WTC11 (cell line): ENCODE data around the gene CES3. TPM values are rescaled to one million over a fixed set of nuclear protein-coding genes. Genes with fewer than 3 reads are reported as not detected.

Experiments
- ATAC-seq: fragments of 200-7000 bp; cut with Tn5 transposase; 2 replicates; pipeline ENCODE4 v1.10.0; 2021; ENCODE audit warnings: mild to moderate bottlenecking, moderate library complexity
- CTCF ChIA-PET: fragments of 300-600 bp; sonication (Branson Sonifier 250); formaldehyde crosslinking; loops from one replicate; lab custom pipeline; 2021; ENCODE audit warnings: antibody characterized with exemption; lab: Charles Lee
- POLR2A ChIA-PET: fragments of 350-600 bp; sonication (Branson Sonifier 250); formaldehyde crosslinking; loops from one replicate; lab custom pipeline; 2021; ENCODE audit warnings: antibody characterized with exemption; lab: Charles Lee
- DNase-seq: peaks from one replicate; pipeline ENCODE4 v3.0.0; 2021; ENCODE audit warnings: low spot score
- H3K27ac Mint-ChIP-seq: 2 replicates; pipeline ENCODE4 v1.8.0; 2021; ENCODE audit warnings: mixed read lengths
- H3K27me3 Mint-ChIP-seq: 2 replicates; pipeline ENCODE4 v1.8.0; 2021; ENCODE audit warnings: low read depth, mild to moderate bottlenecking, moderate library complexity, mixed read lengths
- H3K36me3 Mint-ChIP-seq: 2 replicates; pipeline ENCODE4 v1.8.0; 2021; ENCODE audit warnings: mixed read lengths
- H3K4me1 Mint-ChIP-seq: 2 replicates; pipeline ENCODE4 v1.8.0; 2022; ENCODE audit warnings: mixed read lengths
- H3K4me3 Mint-ChIP-seq: 2 replicates; pipeline ENCODE4 v1.8.0; 2021; ENCODE audit warnings: mild to moderate bottlenecking, moderate library complexity, mixed read lengths
- H3K9me3 Mint-ChIP-seq: 2 replicates; pipeline ENCODE4 v1.8.0; 2021; ENCODE audit warnings: mixed read lengths
- ATF1 ChIP-seq: sonication (generic); formaldehyde crosslinking; IDR thresholded peaks from 2 replicates; pipeline ENCODE4 v1.8.1; 2023; ENCODE audit warnings: mild to moderate bottlenecking, moderate library complexity, missing genetic modification reagents
- ATF3 ChIP-seq: sonication (generic); formaldehyde crosslinking; conservative IDR thresholded peaks from 2 replicates; pipeline ENCODE4 v1.8.1; 2022; ENCODE audit warnings: mild to moderate bottlenecking, missing genetic modification reagents
- CREM ChIP-seq: sonication (generic); formaldehyde crosslinking; IDR thresholded peaks from 2 replicates; pipeline ENCODE4 v1.8.1; 2022; ENCODE audit warnings: mild to moderate bottlenecking, missing genetic modification reagents, moderate library complexity
- ESRRA ChIP-seq: sonication (generic); formaldehyde crosslinking; IDR thresholded peaks from 2 replicates; pipeline ENCODE4 v1.8.1; 2022; ENCODE audit warnings: mild to moderate bottlenecking, missing genetic modification reagents, borderline replicate concordance
- FOXK1 ChIP-seq: sonication (generic); formaldehyde crosslinking; IDR thresholded peaks from 2 replicates; pipeline ENCODE4 v1.8.0; 2022; ENCODE audit warnings: mild to moderate bottlenecking, moderate library complexity, missing genetic modification reagents
- GRHL2 ChIP-seq: fragments of 250-450 bp; sonication (Bioruptor Pico); IDR thresholded peaks from 2 replicates; pipeline ENCODE4 v1.8.0; 2022; ENCODE audit warnings: mild to moderate bottlenecking, moderate library complexity; ENCODE audit not compliant: insufficient replicate concordance, severe bottlenecking
- NFATC4 ChIP-seq: fragments of 250-450 bp; sonication (Bioruptor Pico); IDR thresholded peaks from 2 replicates; pipeline ENCODE4 v1.9.0; 2021; ENCODE audit warnings: mild to moderate bottlenecking
- NFYB ChIP-seq: sonication (generic); formaldehyde crosslinking; conservative IDR thresholded peaks from 2 replicates; pipeline ENCODE4 v1.8.0; 2022; ENCODE audit warnings: low read depth, missing genetic modification reagents
- OVOL2 ChIP-seq: fragments of 250-450 bp; sonication (Bioruptor Pico); IDR thresholded peaks from 2 replicates; pipeline ENCODE4 v1.9.0; 2021; ENCODE audit warnings: mild to moderate bottlenecking, borderline replicate concordance
- PRRX2 ChIP-seq: fragments of 250-450 bp; sonication (Bioruptor Pico); IDR thresholded peaks from 2 replicates; pipeline ENCODE4 v1.8.0; 2021; ENCODE audit warnings: mild to moderate bottlenecking
- RELA ChIP-seq: sonication (generic); formaldehyde crosslinking; IDR thresholded peaks from 2 replicates; pipeline ENCODE4 v1.8.1; 2022; ENCODE audit warnings: missing genetic modification reagents, mild to moderate bottlenecking, borderline replicate concordance
- SMAD3 ChIP-seq: sonication (generic); formaldehyde crosslinking; IDR thresholded peaks from 2 replicates; pipeline ENCODE4 v1.8.0; 2022; ENCODE audit warnings: missing genetic modification reagents, mild to moderate bottlenecking, borderline replicate concordance
- SOX15 ChIP-seq: fragments of 250-450 bp; sonication (Bioruptor Pico); IDR thresholded peaks from 2 replicates; pipeline ENCODE4 v1.9.0; 2021; ENCODE audit warnings: mild to moderate bottlenecking
- TCF7 ChIP-seq: sonication (generic); formaldehyde crosslinking; IDR thresholded peaks from 2 replicates; pipeline ENCODE4 v1.8.0; 2022; ENCODE audit warnings: mild to moderate bottlenecking, low read depth, missing genetic modification reagents, moderate library complexity
- TEAD1 ChIP-seq: sonication (generic); formaldehyde crosslinking; IDR thresholded peaks from 2 replicates; pipeline ENCODE4 v1.8.0; 2022; ENCODE audit warnings: mild to moderate bottlenecking, missing genetic modification reagents
- ZBTB21 ChIP-seq: sonication (generic); formaldehyde crosslinking; IDR thresholded peaks from 2 replicates; pipeline ENCODE4 v1.8.1; 2023; ENCODE audit warnings: mild to moderate bottlenecking, missing genetic modification reagents, borderline replicate concordance
- ZNF263 ChIP-seq: sonication (generic); formaldehyde crosslinking; IDR thresholded peaks from 2 replicates; pipeline ENCODE4 v1.8.1; 2022; ENCODE audit warnings: low read depth, mild to moderate bottlenecking, moderate library complexity, missing genetic modification reagents
- ZNF423 ChIP-seq: fragments of 250-450 bp; sonication (Bioruptor Pico); IDR thresholded peaks from 2 replicates; pipeline ENCODE4 v2.1.2; 2022; ENCODE audit warnings: mild to moderate bottlenecking, moderate library complexity
- ZNF671 ChIP-seq: fragments of 250-450 bp; sonication (Bioruptor Pico); IDR thresholded peaks from 2 replicates; pipeline ENCODE4 v1.8.0; 2021; ENCODE audit warnings: mild to moderate bottlenecking
- ZSCAN18 ChIP-seq: fragments of 250-450 bp; sonication (Bioruptor Pico); IDR thresholded peaks from 2 replicates; pipeline ENCODE4 v2.1.2; 2022; ENCODE audit warnings: mild to moderate bottlenecking, moderate library complexity
- total RNA-seq: library from RNA; stranded (reverse); gene quantifications from 3 replicates; pipeline ENCODE4 v1.2.3, GENCODE V29; 2021
- TF ChIP-seq, protein P1 (sequence below): sonication (generic); formaldehyde crosslinking; IDR thresholded peaks from 2 replicates; pipeline ENCODE4 v1.8.1; 2022; ENCODE audit warnings: low read depth, missing genetic modification reagents, borderline replicate concordance
- TF ChIP-seq, protein P2 (sequence below): sonication (generic); formaldehyde crosslinking; IDR thresholded peaks from 2 replicates; pipeline ENCODE4 v1.8.0; 2023; ENCODE audit warnings: missing genetic modification reagents, mild to moderate bottlenecking, borderline replicate concordance
- TF ChIP-seq, protein P3 (sequence below): sonication (generic); formaldehyde crosslinking; IDR thresholded peaks from 2 replicates; pipeline ENCODE4 v1.8.1; 2023; ENCODE audit warnings: mild to moderate bottlenecking, missing genetic modification reagents
- TF ChIP-seq, protein P4 (sequence below): fragments of 250-450 bp; sonication (Bioruptor Pico); conservative IDR thresholded peaks from 2 replicates; pipeline ENCODE4 v1.9.0; 2021; ENCODE audit warnings: mild to moderate bottlenecking

The CES3 gene
- total RNA-seq, 1 experiment from 2014 or later: 3.3 TPM

GRCh38 chr16:66946541-66946940 is 14.5 kb upstream of the CES3 start:
- ChIA-PET POLR2A (no interaction called here), CTCF (interaction anchor here (1.3 to 2.5 kb wide), 2 partner anchors 14 to 71 kb away, joined by 3 to 9 read pairs; partner anchors contain the start of gene CES3)
- Mint-ChIP-seq H3K36me3 (peaks cover 13% of the 10 kb centered on the region; the same call in 1 of the 2 replicates), H3K4me1 (peaks cover 12% of the 10 kb centered on the region), H3K27ac (no peak overlapping the region; the same call in 1 of the 2 replicates)
- no peak for ATAC-seq
- TF ChIP-seq ZNF423 (CRISPR knock-in tag) (no peak), SMAD3 (CRISPR knock-in tag) (no peak), NFATC4 (CRISPR knock-in tag) (no peak), TEAD1 (CRISPR knock-in tag) (no peak), PRRX2 (CRISPR knock-in tag) (no peak), ESRRA (no peak), NFYB (CRISPR knock-in tag) (no peak), RELA (CRISPR knock-in tag) (no peak), TCF7 (CRISPR knock-in tag) (no peak), CREM (CRISPR knock-in tag) (no peak), ATF3 (CRISPR knock-in tag) (no peak), ZNF263 (no peak), ZNF671 (CRISPR knock-in tag) (no peak)
- TF ChIP-seq, protein P1, sequence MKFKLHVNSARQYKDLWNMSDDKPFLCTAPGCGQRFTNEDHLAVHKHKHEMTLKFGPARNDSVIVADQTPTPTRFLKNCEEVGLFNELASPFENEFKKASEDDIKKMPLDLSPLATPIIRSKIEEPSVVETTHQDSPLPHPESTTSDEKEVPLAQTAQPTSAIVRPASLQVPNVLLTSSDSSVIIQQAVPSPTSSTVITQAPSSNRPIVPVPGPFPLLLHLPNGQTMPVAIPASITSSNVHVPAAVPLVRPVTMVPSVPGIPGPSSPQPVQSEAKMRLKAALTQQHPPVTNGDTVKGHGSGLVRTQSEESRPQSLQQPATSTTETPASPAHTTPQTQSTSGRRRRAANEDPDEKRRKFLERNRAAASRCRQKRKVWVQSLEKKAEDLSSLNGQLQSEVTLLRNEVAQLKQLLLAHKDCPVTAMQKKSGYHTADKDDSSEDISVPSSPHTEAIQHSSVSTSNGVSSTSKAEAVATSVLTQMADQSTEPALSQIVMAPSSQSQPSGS (CRISPR knock-in tag): no peak
- TF ChIP-seq, protein P2, sequence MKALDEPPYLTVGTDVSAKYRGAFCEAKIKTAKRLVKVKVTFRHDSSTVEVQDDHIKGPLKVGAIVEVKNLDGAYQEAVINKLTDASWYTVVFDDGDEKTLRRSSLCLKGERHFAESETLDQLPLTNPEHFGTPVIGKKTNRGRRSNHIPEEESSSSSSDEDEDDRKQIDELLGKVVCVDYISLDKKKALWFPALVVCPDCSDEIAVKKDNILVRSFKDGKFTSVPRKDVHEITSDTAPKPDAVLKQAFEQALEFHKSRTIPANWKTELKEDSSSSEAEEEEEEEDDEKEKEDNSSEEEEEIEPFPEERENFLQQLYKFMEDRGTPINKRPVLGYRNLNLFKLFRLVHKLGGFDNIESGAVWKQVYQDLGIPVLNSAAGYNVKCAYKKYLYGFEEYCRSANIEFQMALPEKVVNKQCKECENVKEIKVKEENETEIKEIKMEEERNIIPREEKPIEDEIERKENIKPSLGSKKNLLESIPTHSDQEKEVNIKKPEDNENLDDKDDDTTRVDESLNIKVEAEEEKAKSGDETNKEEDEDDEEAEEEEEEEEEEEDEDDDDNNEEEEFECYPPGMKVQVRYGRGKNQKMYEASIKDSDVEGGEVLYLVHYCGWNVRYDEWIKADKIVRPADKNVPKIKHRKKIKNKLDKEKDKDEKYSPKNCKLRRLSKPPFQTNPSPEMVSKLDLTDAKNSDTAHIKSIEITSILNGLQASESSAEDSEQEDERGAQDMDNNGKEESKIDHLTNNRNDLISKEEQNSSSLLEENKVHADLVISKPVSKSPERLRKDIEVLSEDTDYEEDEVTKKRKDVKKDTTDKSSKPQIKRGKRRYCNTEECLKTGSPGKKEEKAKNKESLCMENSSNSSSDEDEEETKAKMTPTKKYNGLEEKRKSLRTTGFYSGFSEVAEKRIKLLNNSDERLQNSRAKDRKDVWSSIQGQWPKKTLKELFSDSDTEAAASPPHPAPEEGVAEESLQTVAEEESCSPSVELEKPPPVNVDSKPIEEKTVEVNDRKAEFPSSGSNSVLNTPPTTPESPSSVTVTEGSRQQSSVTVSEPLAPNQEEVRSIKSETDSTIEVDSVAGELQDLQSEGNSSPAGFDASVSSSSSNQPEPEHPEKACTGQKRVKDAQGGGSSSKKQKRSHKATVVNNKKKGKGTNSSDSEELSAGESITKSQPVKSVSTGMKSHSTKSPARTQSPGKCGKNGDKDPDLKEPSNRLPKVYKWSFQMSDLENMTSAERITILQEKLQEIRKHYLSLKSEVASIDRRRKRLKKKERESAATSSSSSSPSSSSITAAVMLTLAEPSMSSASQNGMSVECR: no peak
- TF ChIP-seq, all 79 proteins: peak for 0
- peaks cover 49% of the 10 kb centered on the region for H3K27me3 Mint-ChIP-seq
- H3K4me3 Mint-ChIP-seq: no peak overlapping the region
- DNase-seq: no peak
- peaks cover 4% of the 10 kb centered on the region for H3K9me3 Mint-ChIP-seq

GRCh38 chr16:66946974-66947301 is 14.1 kb upstream of the CES3 start:
- CTCF ChIA-PET: interaction anchor here (0.7 to 2.5 kb wide), 5 partner anchors 14 to 239 kb away, joined by 3 to 9 read pairs (median 3); partner anchors contain the start of gene CES3
- POLR2A ChIA-PET: no interaction called here
- TF ChIP-seq, protein P3, sequence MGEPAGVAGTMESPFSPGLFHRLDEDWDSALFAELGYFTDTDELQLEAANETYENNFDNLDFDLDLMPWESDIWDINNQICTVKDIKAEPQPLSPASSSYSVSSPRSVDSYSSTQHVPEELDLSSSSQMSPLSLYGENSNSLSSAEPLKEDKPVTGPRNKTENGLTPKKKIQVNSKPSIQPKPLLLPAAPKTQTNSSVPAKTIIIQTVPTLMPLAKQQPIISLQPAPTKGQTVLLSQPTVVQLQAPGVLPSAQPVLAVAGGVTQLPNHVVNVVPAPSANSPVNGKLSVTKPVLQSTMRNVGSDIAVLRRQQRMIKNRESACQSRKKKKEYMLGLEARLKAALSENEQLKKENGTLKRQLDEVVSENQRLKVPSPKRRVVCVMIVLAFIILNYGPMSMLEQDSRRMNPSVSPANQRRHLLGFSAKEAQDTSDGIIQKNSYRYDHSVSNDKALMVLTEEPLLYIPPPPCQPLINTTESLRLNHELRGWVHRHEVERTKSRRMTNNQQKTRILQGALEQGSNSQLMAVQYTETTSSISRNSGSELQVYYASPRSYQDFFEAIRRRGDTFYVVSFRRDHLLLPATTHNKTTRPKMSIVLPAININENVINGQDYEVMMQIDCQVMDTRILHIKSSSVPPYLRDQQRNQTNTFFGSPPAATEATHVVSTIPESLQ (CRISPR knock-in tag): no peak
- no peak for TF ChIP-seq ESRRA
- TF ChIP-seq SOX15: no peak
- TF ChIP-seq ZSCAN18: no peak
- TF ChIP-seq ZNF263: no peak
- no peak for TF ChIP-seq GRHL2 (CRISPR knock-in tag)
- TF ChIP-seq, protein P4, sequence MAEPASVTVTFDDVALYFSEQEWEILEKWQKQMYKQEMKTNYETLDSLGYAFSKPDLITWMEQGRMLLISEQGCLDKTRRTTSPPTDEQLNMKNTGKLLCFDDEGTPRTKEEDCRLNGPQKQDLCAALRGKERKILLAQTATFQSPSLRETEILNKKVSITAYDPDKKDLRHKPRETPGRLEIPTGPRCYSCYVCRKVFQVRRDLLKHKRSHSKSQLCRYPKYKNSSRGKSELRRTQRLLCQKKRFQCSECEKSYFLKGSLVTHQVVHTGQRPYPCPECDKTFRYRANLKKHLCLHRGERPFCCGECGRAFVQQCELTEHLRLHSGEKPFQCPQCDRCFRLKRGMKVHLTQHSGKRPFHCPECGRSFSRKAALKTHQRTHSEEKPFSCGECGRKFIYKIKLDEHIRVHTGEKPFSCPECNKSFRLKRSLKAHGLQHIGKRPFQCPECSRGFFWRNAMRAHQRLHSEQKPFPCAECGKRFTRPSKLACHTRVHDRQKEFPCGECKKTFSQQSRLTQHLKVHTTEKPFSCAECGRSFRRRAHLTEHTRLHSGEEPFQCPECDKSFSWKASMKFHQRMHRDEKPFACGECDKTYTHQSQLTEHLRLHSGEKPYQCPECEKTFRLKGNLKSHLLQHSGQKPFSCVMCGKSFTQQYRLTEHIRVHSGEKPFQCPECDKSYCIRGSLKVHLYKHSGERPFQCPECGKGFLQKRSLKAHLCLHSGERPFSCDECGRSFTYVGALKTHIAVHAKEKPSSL: no peak
- TF ChIP-seq OVOL2 (CRISPR knock-in tag): no peak
- no peak for TF ChIP-seq FOXK1 (CRISPR knock-in tag)
- TF ChIP-seq ZBTB21 (CRISPR knock-in tag): no peak
- TF ChIP-seq ATF1 (CRISPR knock-in tag): no peak
- H3K36me3 Mint-ChIP-seq: peaks cover 15% of the 10 kb centered on the region; the same call in 1 of the 2 replicates
- DNase-seq: no peak
- 0 out of 2 replicates have a peak overlapping the region, but pooled peaks have one; percentile 82 for H3K4me3 Mint-ChIP-seq
- H3K27ac Mint-ChIP-seq: no peak overlapping the region; the same call in 1 of the 2 replicates
- ATAC-seq: no peak
- H3K9me3 Mint-ChIP-seq: peaks cover 8% of the 10 kb centered on the region
- peaks cover 53% of the 10 kb centered on the region for H3K27me3 Mint-ChIP-seq
- peaks cover 12% of the 10 kb centered on the region for H3K4me1 Mint-ChIP-seq
